Spleen (tissue), 3 donors: Measurements from ENCODE around the gene TAC3.

Experiments used
- POLR2A ChIP-seq, 3 donors: fragments of 450-650 bp; IDR thresholded peaks; one replicate each; pipeline ENCODE4 v1.5.1; 2017; ENCODE audit warnings: antibody characterized with exemption in 3 of 3, mild to moderate bottlenecking in 1 of 3
- POLR2AphosphoS5 ChIP-seq, 3 donors: sonication (generic); formaldehyde crosslinking; IDR thresholded peaks; one replicate each; pipeline ENCODE4 v1.5.1; 2017; ENCODE audit warnings: antibody characterized with exemption in 3 of 3

DNA sequence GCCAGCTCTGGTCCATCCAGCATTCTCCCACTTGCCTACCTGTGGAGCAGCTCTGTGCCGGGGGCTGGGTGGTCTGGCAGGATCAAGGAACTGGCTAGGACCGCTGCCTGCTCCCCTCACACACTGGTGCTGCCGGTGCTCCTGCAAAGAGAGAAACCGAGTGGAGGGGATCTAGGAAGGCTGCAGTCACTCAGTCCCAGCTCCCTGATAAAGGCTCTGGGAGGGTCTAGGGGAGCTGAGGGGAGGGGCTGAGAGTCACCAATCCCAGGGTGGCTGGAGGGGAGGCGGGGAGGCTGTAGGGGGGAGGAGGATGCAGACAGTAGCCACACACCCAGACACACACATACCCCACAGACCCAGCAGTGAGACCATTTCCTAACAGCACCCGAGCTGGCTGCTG is at the start of gene TAC3:
- TF ChIP-seq POLR2A (IDR thresholded peaks at IDR 0.05) (no peak), POLR2AphosphoS5 (IDR thresholded peaks at IDR 0.05) (no peak)
